ENCODE measurements around the gene KRT32.

The KRT32 gene

GRCh38 chr17:41500131-41500911, 33.1 kb upstream of the KRT32 start (continued):
- no peak for TF ChIP-seq PATZ1 (CRISPR knock-in tag; IDR thresholded peaks at IDR 0.05; ENCODE audit: borderline replicate concordance)
- no peak for TF ChIP-seq BACH2 (CRISPR knock-in tag; IDR thresholded peaks at IDR 0.05; ENCODE audit: borderline replicate concordance)

- no peak for ATAC-seq
- TF ChIP-seq TCF4 (CRISPR knock-in tag; IDR thresholded peaks at IDR 0.05; ENCODE audit: borderline replicate concordance): no peak
- no peak for TF ChIP-seq BACH2 (CRISPR knock-in tag; IDR thresholded peaks at IDR 0.05; ENCODE audit: borderline replicate concordance)
- no peak for TF ChIP-seq ZNF70 (CRISPR knock-in tag; IDR thresholded peaks at IDR 0.05)
- TF ChIP-seq TSHZ2 (CRISPR knock-in tag; IDR thresholded peaks at IDR 0.05): no peak
- TF ChIP-seq ZFP3 (CRISPR knock-in tag; IDR thresholded peaks at IDR 0.05): no peak
These were observed 32.5 kb upstream of the KRT32 start for GRCh38 chr17:41499714-41500113.

- TF ChIP-seq OSR1 (CRISPR knock-in tag; IDR thresholded peaks at IDR 0.05) (no peak), ESRRG (CRISPR knock-in tag; IDR thresholded peaks at IDR 0.05) (no peak), CSRNP3 (CRISPR knock-in tag; IDR thresholded peaks at IDR 0.05) (no peak), GLIS3 (CRISPR knock-in tag; IDR thresholded peaks at IDR 0.05) (no peak), TCF4 (CRISPR knock-in tag; IDR thresholded peaks at IDR 0.05; ENCODE audit: borderline replicate concordance) (no peak), ARNTL (CRISPR knock-in tag; IDR thresholded peaks at IDR 0.05; ENCODE audit: borderline replicate concordance, low read depth) (no peak), POU6F1 (CRISPR knock-in tag; IDR thresholded peaks at IDR 0.05; ENCODE audit: borderline replicate concordance, low read depth) (no peak), ISL1 (CRISPR knock-in tag; IDR thresholded peaks at IDR 0.05) (no peak)
- ATAC-seq: no peak
These were observed 31.1 kb upstream of the KRT32 start for GRCh38 chr17:41498276-41498675.

GRCh38 chr17:41496803-41497484, 29.8 kb upstream of the KRT32 start:
- no peak for TF ChIP-seq CREB5 (CRISPR knock-in tag; IDR thresholded peaks at IDR 0.05; ENCODE audit: low read depth)
- no peak for TF ChIP-seq TOX (CRISPR knock-in tag; IDR thresholded peaks at IDR 0.05; ENCODE audit: borderline replicate concordance)
- TF ChIP-seq PPARA (CRISPR knock-in tag; IDR thresholded peaks at IDR 0.05; ENCODE audit: borderline replicate concordance): no peak
- peak; percentile 96 for ATAC-seq

All from SK-N-SH treated with all-trans-retinoic acid at 6 μM for 48 hours (cell line).